Cardiac fibroblast (primary cell): ENCODE data around the gene TBPL1.

Experiments
- DNase-seq, 2 donors: peaks; one replicate each; pipeline versions ENCODE4 v3.0.0 to v3.0.0-alpha.2; 2010; ENCODE audit warnings: low read depth in 2 of 2
- H3K4me3 ChIP-seq, 2 donors: replicated peaks in 1 of 2; 1 replicate in 1 of 2; 2 replicates in 1 of 2; pipeline ENCODE4 v1.5.1; 2011; ENCODE audit warnings: low read depth in 2 of 2, low read length in 2 of 2, mild to moderate bottlenecking in 2 of 2, moderate library complexity in 1 of 2
- TF ChIP-seq, protein P1 (sequence below): IDR thresholded peaks from one replicate; pipeline ENCODE4 v1.5.1; 2011; ENCODE audit warnings: low read depth, mild to moderate bottlenecking, low read length, inconsistent platforms

The TBPL1 gene

DNA sequence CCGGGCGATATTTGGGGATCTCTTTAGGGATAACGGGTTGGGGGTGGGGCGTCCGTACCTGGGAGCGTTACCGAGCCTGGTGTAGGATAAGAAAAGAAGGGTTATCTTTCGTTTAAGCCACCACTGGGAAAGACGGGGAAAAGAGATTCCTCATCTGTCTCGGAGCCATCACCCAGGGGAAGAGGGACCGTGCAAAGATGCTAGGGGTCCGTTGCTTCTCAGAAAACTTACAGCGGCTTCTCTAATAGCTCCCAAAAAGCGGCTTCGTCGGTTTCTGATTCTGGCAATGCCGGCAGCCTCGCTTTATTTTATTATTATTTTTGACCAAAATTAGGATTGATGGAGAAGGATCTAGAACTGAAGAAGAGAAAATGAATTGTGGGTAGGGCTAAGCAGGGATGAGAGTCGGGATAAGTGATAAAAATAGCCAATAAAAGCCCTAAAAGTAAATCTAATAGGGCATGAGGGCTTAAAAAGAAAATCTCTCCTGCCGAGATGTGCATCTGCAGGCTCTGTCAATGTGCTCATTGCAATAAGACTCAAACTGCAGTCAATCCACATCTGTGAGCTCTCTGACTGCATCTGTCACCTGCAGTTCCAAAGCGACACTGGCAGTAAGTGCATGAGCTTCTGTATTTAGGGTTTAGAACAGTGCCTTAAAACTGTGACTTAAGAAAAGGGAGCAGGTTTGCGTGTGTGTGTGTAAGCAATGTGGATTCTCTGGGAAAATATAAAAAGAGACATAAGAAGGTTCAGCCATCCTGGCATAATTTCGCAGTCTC lies 801 bp downstream of the TBPL1 start:
- TF ChIP-seq, protein P1, sequence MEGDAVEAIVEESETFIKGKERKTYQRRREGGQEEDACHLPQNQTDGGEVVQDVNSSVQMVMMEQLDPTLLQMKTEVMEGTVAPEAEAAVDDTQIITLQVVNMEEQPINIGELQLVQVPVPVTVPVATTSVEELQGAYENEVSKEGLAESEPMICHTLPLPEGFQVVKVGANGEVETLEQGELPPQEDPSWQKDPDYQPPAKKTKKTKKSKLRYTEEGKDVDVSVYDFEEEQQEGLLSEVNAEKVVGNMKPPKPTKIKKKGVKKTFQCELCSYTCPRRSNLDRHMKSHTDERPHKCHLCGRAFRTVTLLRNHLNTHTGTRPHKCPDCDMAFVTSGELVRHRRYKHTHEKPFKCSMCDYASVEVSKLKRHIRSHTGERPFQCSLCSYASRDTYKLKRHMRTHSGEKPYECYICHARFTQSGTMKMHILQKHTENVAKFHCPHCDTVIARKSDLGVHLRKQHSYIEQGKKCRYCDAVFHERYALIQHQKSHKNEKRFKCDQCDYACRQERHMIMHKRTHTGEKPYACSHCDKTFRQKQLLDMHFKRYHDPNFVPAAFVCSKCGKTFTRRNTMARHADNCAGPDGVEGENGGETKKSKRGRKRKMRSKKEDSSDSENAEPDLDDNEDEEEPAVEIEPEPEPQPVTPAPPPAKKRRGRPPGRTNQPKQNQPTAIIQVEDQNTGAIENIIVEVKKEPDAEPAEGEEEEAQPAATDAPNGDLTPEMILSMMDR: no peak
- DNase-seq: no peak
- peak overlapping the region; percentile 83 to 91 for H3K4me3 ChIP-seq

DNA sequence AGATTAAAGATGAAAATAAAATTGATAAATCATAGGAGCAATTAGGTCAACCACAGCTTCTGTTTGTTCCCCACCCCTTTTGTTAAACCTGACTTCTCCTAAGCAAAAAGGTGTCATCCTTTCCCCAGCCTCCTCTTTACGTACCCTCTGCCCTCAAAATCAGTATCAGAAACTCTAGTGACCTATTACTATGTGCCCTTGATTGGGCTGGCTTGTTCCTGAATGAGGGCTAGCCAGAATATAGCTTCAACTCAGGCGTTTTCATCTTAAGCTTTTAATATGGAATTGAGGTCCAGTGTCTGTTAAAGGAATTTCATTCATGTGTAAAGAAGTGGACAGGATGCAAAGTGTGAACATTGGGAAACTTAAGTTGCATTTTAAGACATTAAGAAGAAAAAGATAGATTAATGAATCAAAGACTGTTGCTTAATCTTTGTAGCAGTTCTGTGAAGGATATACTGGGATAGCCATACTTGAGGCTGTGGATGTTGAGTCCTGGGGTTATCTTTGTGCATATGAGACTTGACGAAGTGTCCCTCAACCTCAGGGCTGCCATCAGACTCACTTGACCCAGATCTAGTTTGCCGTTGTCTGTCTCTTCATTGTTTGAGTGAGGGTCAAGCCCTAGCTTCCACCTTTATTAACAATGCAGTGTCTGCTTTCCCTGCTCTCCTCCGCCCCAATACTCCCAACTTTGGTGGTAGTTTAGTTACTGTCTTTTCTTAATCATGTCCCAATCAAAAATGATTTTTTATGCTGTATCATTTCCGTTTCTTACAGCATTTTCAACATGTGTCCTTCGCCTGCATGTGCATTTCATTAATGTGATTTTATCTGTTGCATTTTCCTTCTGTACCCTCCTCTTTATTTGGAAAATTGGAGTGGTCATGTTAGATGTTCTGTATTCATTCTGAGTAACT lies 1.9 kb downstream of the TBPL1 start:
- no peak for DNase-seq
- peak overlapping the region in 1 of 2 donors; percentile 83 for H3K4me3 ChIP-seq
- TF ChIP-seq, protein P1: no peak

- no peak for DNase-seq
- TF ChIP-seq, protein P1: no peak
- no peak overlapping the region for H3K4me3 ChIP-seq
Observed at GRCh38 chr6:133955582-133956415, 2.8 kb downstream of the TBPL1 start.

GRCh38 chr6:133956416-133957049 lies 3.5 kb downstream of the TBPL1 start:
- TF ChIP-seq, protein P1: no peak
- no peak for DNase-seq
- H3K4me3 ChIP-seq: no peak overlapping the region

DNA sequence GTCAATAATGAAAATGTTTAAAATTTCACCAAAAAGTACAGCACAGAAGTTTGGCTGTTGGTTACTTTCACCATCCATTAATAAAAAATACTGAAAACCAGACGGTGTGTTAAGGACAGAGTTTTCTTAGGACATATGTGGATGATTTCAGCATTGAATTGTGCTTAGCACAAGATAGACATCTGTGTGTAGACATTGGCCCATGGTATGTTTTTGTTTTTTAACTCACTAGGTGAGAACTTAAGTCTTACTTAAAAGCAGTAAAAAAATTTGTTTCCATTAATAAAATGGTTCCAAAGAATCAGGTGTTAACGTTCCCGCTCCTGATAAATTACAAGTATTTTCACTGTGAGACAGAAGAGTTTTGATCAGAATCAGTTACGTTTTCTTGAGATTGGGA lies 4.2 kb downstream of the TBPL1 start:
- DNase-seq: no peak
- TF ChIP-seq, protein P1: no peak
- no peak overlapping the region for H3K4me3 ChIP-seq

- TF ChIP-seq, protein P1: no peak
- no peak for DNase-seq
- no peak overlapping the region for H3K4me3 ChIP-seq
Observed at GRCh38 chr6:133957780-133958242, 4.8 kb downstream of the TBPL1 start.
